ENCODE results near the gene SDF4.

GRCh38 chr1:1194723-1195122 lies 37.1 kb downstream of the SDF4 start:
- TF ChIP-seq CTCF (conservative IDR thresholded peaks at IDR 0.05 in 1 of 2, IDR thresholded peaks at IDR 0.05 in 1 of 2; ENCODE audit: low read depth in 1 of 2, low read length in 2 of 2) (no peak), EZH2 (IDR thresholded peaks at IDR 0.05; ENCODE audit: low read length, missing control alignments) (no peak)

Measured in fibroblast of lung (primary cell).